Measurements from ENCODE around the gene PADI2. TPM values are rescaled to one million over a fixed set of nuclear protein-coding genes. Genes with fewer than 3 reads are reported as not detected.

Gene PADI2
- total and polyA plus RNA-seq, 2 of the 8 experiments (the other 6 are each of a cell fraction or from before 2014, with no cell fraction given) = 1.6 to 7.5 TPM

DNA sequence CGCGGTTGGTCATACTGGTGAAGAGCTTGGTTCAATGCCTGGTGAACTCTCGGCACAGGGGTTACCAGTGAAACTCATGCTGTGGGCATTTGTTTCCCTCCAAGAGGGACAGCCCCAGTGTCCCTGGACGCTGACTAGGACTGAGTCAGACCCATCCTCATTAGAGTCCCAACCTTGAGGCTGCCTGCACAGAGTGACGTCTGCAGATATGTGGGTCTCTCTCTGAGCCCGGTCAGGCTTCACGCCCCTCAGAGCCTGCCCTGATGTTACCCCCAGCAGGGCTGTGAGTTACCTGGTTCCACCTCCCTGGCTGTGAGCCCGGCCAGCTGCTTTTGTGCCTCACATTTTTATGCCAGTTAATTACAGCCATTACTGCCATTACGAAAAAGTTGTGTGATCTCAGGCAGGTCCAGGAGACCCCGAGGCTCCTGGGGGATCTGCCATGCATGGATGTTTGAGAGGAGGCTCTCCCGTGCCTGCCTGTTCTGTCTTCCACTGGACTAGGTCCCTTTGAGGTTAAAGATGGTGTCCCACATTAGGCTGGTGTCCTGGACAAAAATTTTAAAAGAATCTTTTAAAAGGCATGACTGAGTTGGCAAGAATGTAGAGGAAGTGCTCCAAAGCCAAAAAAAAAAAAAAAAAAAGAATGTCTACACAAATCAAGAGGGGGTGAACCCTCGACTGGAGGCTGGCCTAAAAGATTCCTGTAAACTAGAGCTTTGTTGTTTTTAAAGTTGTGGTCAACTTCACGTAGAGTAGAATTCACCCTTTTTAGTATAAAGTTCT is 49.0 kb upstream of the PADI2 start:
- Histone ChIP-seq H3K56ac (replicated peaks; ENCODE audit: insufficient read length, low read depth, low read length) (no peak overlapping the region), H3K4me3 (ENCODE audit: extremely low read depth in 1 of 4, insufficient read depth in 2 of 4, low read depth in 3 of 4, low read length in 4 of 4) (no peak overlapping the region), H2BK20ac (ENCODE audit: low read length) (no peak overlapping the region), H3K9me3 (ENCODE audit: insufficient read depth in 2 of 2, low read depth in 1 of 2, low read length in 1 of 2) (0 out of 4 replicates have a peak, but pooled peaks cover 0 to under 1% of the 10 kb centered on the region in 2 experiments), H4K20me1 (replicated peaks in 1 of 2; ENCODE audit: control insufficient read depth in 1 of 2, insufficient read depth in 2 of 2, low read length in 2 of 2) (peaks cover 0 to 2% of the 10 kb centered on the region in 2 experiments), H3K27ac (ENCODE audit: low read depth, low read length) (no peak overlapping the region), H4K8ac (ENCODE audit: extremely low read depth, insufficient read depth, low read length) (no peak overlapping the region), H3K4me1 (replicated peaks in 1 of 4; ENCODE audit: control insufficient read depth in 3 of 4, insufficient read depth in 4 of 4, low read length in 3 of 4) (peaks cover 0 to 4% (median 3%) of the 10 kb centered on the region in 4 experiments; a peak in 4 of 7 replicates), H2BK5ac (ENCODE audit: low read depth, low read length) (no peak overlapping the region), H4K5ac (ENCODE audit: insufficient read length, low read depth, low read length) (no peak overlapping the region), H2AFZ (ENCODE audit: low read length) (no peak overlapping the region), H3K23me2 (ENCODE audit: low read depth, low read length) (peaks cover 5% of the 10 kb centered on the region; the same call in 1 of the 2 replicates), H3K4ac (replicated peaks; ENCODE audit: insufficient read length, low read depth, low read length) (no peak overlapping the region), H2AK5ac (ENCODE audit: low read depth, low read length) (no peak overlapping the region), H3K79me1 (ENCODE audit: low read depth, low read length) (no peaks in the 10 kb centered on the region), H3K36me3 (ENCODE audit: control insufficient read depth in 2 of 4, insufficient read depth in 4 of 4, low read length in 3 of 4) (no peaks in the 10 kb centered on the region), H2BK12ac (ENCODE audit: low read depth, low read length) (no peak overlapping the region), H3K4me2 (ENCODE audit: insufficient read depth in 1 of 2, low read depth in 2 of 2, low read length in 2 of 2) (no peak overlapping the region), H3K27me3 (replicated peaks in 1 of 4; ENCODE audit: control insufficient read depth in 3 of 4, extremely low read depth in 1 of 4, insufficient read depth in 3 of 4, low read length in 3 of 4) (no peaks in the 10 kb centered on the region), H3K79me2 (ENCODE audit: control insufficient read depth in 1 of 2, insufficient read depth in 2 of 2, low read length in 2 of 2) (no peaks in the 10 kb centered on the region), H3K14ac (ENCODE audit: insufficient read length) (no peak overlapping the region), H3K9ac (replicated peaks in 1 of 4; ENCODE audit: extremely low read depth in 1 of 4, low read depth in 3 of 4, low read length in 3 of 4) (no peak overlapping the region), H2BK15ac (ENCODE audit: low read length) (no peak overlapping the region), H3K18ac (ENCODE audit: extremely low read depth, low read length) (no peak overlapping the region), H3K23ac (ENCODE audit: insufficient read length) (no peak overlapping the region), H4K91ac (replicated peaks; ENCODE audit: insufficient read length, low read length) (no peak overlapping the region), H2BK120ac (replicated peaks; ENCODE audit: low read depth, low read length) (no peak overlapping the region)
- ChIA-PET CTCF (ENCODE audit: partially characterized antibody) (interaction anchor here (0.6 to 1.5 kb wide), 8 partner anchors 13 to 118 kb away, joined by 3 to 5 read pairs (median 4); no protein-coding TSS in a partner anchor), POLR2A (ENCODE audit: partially characterized antibody) (interaction anchor here (1.0 kb wide), 1 partner anchor 9 kb away, joined by 4 read pairs; no protein-coding TSS in a partner anchor)
- WGBS, 2 experiments (ENCODE audit: extremely low coverage in 1 of 2, insufficient coverage in 1 of 2, insufficient read length in 1 of 2, insufficient replicate concordance in 2 of 2, low coverage in 1 of 2, low lambda C conversion rate in 2 of 2, missing lambda C conversion rate in 1 of 2) = 84% methylated on average over 13 of the region's 13 CpGs; no CpG with 5 or more reads in 1 of the 2 experiments
- no peak for TF ChIP-seq RFX5 (IDR thresholded peaks at IDR 0.05; ENCODE audit: borderline replicate concordance, low read depth, low read length)
- FAIRE-seq (no peak), DNase-seq (ENCODE audit: low read depth in 1 of 2, low spot score in 2 of 2) (no peak)
